ENCODE data around the gene EIF2AK3. TPM values are rescaled to one million over a fixed set of nuclear protein-coding genes. Genes with fewer than 3 reads are reported as not detected.
A peak's percentile ranks its signal among the peaks of the same experiment; 100 is the strongest.
"Not testable (repeated sequence)": the region's sequence is repeated elsewhere in the genome, so short reads cannot be mapped to it uniquely, and the experiment has no call there.

Gene EIF2AK3
- total and polyA plus RNA-seq, 4 donors, result 5.3 to 46.7 (median 18.6) TPM

GRCh38 chr2:88627856-88628570 lies 749 bp upstream of the EIF2AK3 start:
- Histone ChIP-seq H3K36me3 (ENCODE audit: control insufficient read depth in 4 of 4, insufficient read depth in 4 of 4, low read length in 4 of 4) (no peaks in the 10 kb centered on the region), H3K4me3 (peak overlapping the region; percentile 60), H3K9me3 (ENCODE audit: control insufficient read depth in 4 of 4, insufficient read depth in 3 of 4, low read length in 3 of 4) (no peaks in the 10 kb centered on the region), H3K27ac (ENCODE audit: low read depth in 1 of 2, low read length in 1 of 2) (peak overlapping the region; percentile 96 to 99), H3K9ac (ENCODE audit: insufficient read depth in 1 of 2, low read length in 2 of 2) (peak overlapping the region; percentile 64 to 100), H3K27me3 (ENCODE audit: control insufficient read depth in 3 of 3, insufficient read depth in 3 of 3, low read length in 2 of 3) (no peaks in the 10 kb centered on the region), H3K4me1 (ENCODE audit: control insufficient read depth in 5 of 5, insufficient read depth in 5 of 5, low read length in 5 of 5) (peaks cover 4 to 14% (median 13%) of the 10 kb centered on the region in 5 donors)
- DNase-seq (peak in 2 of 3 donors; percentile 91 to 94), ATAC-seq (ENCODE audit: insufficient read depth, low FRiP score) (peak; percentile 64)
- WGBS, 2 donors, result 2% methylated on average over 21 of the region's 21 CpGs
- TF ChIP-seq, protein P1, sequence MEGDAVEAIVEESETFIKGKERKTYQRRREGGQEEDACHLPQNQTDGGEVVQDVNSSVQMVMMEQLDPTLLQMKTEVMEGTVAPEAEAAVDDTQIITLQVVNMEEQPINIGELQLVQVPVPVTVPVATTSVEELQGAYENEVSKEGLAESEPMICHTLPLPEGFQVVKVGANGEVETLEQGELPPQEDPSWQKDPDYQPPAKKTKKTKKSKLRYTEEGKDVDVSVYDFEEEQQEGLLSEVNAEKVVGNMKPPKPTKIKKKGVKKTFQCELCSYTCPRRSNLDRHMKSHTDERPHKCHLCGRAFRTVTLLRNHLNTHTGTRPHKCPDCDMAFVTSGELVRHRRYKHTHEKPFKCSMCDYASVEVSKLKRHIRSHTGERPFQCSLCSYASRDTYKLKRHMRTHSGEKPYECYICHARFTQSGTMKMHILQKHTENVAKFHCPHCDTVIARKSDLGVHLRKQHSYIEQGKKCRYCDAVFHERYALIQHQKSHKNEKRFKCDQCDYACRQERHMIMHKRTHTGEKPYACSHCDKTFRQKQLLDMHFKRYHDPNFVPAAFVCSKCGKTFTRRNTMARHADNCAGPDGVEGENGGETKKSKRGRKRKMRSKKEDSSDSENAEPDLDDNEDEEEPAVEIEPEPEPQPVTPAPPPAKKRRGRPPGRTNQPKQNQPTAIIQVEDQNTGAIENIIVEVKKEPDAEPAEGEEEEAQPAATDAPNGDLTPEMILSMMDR (IDR thresholded peaks at IDR 0.05; ENCODE audit: control extremely low read depth, extremely low read depth), result no peak

DNA sequence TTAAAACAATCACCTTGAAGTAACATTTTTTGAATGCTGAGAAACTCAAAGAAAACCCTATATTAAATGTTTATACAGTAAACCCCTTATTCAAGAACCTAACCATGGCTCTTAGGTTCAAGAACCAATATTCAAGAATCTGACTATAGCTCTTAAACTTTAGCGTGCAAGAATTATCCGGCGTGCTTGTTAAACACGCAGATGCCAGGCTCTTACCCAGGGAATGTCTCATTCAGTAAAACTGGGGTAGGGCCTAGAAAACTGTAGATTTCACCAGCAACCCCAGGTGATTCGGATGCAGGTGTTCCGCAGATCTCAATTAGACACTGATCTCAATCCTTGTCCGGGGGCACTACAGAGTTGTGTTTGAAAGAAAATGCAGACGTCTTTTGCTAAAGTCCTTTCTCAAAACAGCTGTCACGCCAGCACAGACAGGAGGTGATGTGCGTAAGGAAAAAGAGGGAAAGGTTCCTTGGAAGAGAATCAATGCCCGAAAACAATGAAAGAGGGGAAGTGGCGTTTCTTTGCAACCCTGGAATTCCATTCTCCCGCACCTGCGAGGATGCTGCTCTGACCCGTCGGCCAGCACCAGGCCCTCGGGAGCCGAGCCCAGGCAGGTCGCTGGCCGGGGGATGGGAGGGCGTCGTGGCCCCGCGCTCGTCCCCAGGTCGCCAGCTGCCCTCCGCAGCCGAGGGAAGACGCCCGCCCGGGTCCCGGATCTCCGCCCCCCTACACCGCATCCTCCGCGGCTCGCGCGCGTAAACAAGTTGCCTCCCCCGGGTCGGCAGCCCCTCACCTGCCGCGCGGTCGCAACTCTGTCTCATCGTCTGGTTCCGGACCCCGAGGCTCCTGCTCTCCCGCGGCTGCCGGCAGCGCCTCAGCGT lies 851 bp downstream of the EIF2AK3 start:
- ATAC-seq (ENCODE audit: insufficient read depth, low FRiP score) (no peak), DNase-seq (peak; percentile 39 to 49 (median 40))
- Histone ChIP-seq H3K9ac (ENCODE audit: insufficient read depth in 1 of 2, low read length in 2 of 2) (peak overlapping the region; percentile 72 to 89), H3K27ac (ENCODE audit: low read depth in 1 of 2, low read length in 1 of 2) (peak overlapping the region; percentile 98 to 99), H3K4me3 (peak overlapping the region; percentile 80), H3K27me3 (ENCODE audit: control insufficient read depth in 3 of 3, insufficient read depth in 3 of 3, low read length in 2 of 3) (no peaks in the 10 kb centered on the region), H3K4me1 (ENCODE audit: control insufficient read depth in 5 of 5, insufficient read depth in 5 of 5, low read length in 5 of 5) (peaks cover 4 to 14% (median 13%) of the 10 kb centered on the region in 5 donors), H3K9me3 (ENCODE audit: control insufficient read depth in 4 of 4, insufficient read depth in 3 of 4, low read length in 3 of 4) (no peaks in the 10 kb centered on the region), H3K36me3 (ENCODE audit: control insufficient read depth in 4 of 4, insufficient read depth in 4 of 4, low read length in 4 of 4) (no peaks in the 10 kb centered on the region)
- TF ChIP-seq, protein P1 (IDR thresholded peaks at IDR 0.05; ENCODE audit: control extremely low read depth, extremely low read depth), result no peak
- 3 to 5% methylated on average over 46 to 54 of the region's 54 CpGs for WGBS, 2 donors

GRCh38 chr2:88624477-88624876 lies 2.8 kb downstream of the EIF2AK3 start:
- no peaks in the 10 kb centered on the region for H3K9me3 ChIP-seq (ENCODE audit: control insufficient read depth in 4 of 4, insufficient read depth in 3 of 4, low read length in 3 of 4)
- peaks cover 4 to 14% (median 13%) of the 10 kb centered on the region in 5 donors for H3K4me1 ChIP-seq (ENCODE audit: control insufficient read depth in 5 of 5, insufficient read depth in 5 of 5, low read length in 5 of 5)
- DNase-seq (no peak), ATAC-seq (ENCODE audit: insufficient read depth, low FRiP score) (no peak)
- H3K36me3 ChIP-seq (ENCODE audit: control insufficient read depth in 4 of 4, insufficient read depth in 4 of 4, low read length in 4 of 4), result no peaks in the 10 kb centered on the region
- no peaks in the 10 kb centered on the region for H3K27me3 ChIP-seq (ENCODE audit: control insufficient read depth in 3 of 3, insufficient read depth in 3 of 3, low read length in 2 of 3)
- TF ChIP-seq, protein P1 (IDR thresholded peaks at IDR 0.05; ENCODE audit: control extremely low read depth, extremely low read depth), result no peak
- H3K4me3 ChIP-seq, result no peak overlapping the region
- WGBS, 2 donors, result 91 to 93% methylated on average over 4 of the region's 4 CpGs
- H3K27ac ChIP-seq (ENCODE audit: low read depth in 1 of 2, low read length in 1 of 2), result no peak overlapping the region
- H3K9ac ChIP-seq (ENCODE audit: insufficient read depth in 1 of 2, low read length in 2 of 2), result peak overlapping the region in 1 of 2 donors; percentile 4

DNA sequence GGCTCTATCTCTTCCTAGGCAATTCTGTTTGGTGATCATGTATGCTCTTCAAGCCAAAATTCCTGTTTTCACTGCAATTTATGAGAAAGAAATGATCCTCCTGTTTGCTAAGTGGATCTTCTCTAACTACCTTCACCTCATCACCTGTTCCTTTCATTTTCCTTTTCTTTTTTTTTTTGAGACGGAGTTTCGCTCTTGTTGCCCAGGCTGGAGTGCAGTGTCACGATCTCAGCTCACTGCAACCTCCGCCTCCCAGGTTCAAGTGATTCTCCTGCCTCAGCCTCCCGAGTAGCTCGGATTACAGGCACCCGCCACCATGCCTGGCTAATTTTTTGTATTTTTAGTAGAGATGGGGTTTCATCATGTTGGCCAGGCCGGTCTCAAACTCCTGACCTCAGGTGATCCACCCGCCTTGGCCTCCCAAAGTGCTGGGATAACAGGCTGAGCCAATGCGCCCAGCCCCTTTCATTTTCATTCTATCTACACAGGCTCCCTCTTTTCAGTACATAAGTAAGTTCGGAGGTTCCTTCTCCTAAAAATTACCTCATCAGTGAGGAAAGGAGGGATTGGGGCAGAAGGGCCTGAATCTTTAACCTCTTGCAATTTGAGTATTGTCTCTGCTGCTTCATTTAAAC lies 3.3 kb downstream of the EIF2AK3 start:
- peaks cover 4 to 14% (median 13%) of the 10 kb centered on the region in 5 donors for H3K4me1 ChIP-seq (ENCODE audit: control insufficient read depth in 5 of 5, insufficient read depth in 5 of 5, low read length in 5 of 5)
- 92 to 97% methylated on average over 11 of the region's 11 CpGs for WGBS, 2 donors
- ATAC-seq (ENCODE audit: insufficient read depth, low FRiP score); H3K4me3 ChIP-seq; H3K36me3 ChIP-seq (ENCODE audit: control insufficient read depth in 4 of 4, insufficient read depth in 4 of 4, low read length in 4 of 4); H3K27me3 ChIP-seq (ENCODE audit: control insufficient read depth in 3 of 3, insufficient read depth in 3 of 3, low read length in 2 of 3); DNase-seq; H3K9me3 ChIP-seq (ENCODE audit: control insufficient read depth in 4 of 4, insufficient read depth in 3 of 4, low read length in 3 of 4); H3K27ac ChIP-seq (ENCODE audit: low read depth in 1 of 2, low read length in 1 of 2); H3K9ac ChIP-seq (ENCODE audit: insufficient read depth in 1 of 2, low read length in 2 of 2): not testable (repeated sequence)
